ENCODE results near the gene GNB1L. TPM values are rescaled to one million over a fixed set of nuclear protein-coding genes. Genes with fewer than 3 reads are reported as not detected.

Gene GNB1L
- total RNA-seq (1 to 10 TPM; 2.1 to 4.6 (median 3.4) TPM), polyA plus RNA-seq (1 to 10 TPM; 3.5 to 4.8 TPM)

DNA sequence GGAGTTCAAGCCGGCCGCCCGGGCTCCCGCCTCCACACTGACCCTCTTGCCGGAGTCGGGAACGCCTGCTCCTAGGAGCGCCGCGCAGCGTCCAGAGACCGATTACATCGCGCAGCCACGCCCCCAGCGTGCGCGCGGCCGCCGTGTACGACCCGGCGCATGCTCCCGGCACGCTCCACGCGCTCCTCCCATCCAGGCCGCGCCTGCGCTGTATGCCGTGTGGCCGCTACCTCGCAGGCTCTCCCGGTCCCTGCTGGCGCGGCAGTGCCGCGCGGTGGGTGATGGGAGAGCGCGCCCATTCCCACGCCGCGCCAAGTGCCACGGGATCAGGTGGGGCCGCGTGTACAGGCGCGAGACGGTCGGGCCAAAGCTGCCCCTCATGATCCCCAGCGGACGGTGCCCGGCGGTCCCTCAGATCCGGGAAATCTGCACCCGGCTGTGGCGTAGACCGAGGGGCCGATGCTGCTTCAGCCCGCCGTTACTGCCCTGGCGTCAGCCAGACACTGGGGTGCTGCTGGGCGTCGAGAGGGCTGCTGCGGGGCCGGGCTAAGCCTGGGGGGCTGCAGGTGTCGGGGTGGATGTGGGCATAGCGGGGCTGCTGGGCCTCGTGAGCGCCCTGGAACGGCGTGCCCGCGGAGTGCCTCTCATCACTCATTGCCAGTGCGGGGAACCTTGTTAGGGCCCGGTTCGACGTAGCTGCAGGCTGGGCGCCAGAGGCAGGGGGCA is at the start of gene GNB1L, which contains the start of gene RTL10:
Gene GNB1L, minus strand, starts transcription at position 97 of the 726 bp plus-strand sequence. CDS start 33,519 bp downstream, outside the sequence.
Gene RTL10, minus strand, starts transcription at position 97 of the 726 bp plus-strand sequence. CDS start 2,613 bp downstream, outside the sequence.
- H3K36me3 ChIP-seq = peaks cover 0 to 8% (median 8%) of the 10 kb centered on the region in 3 donors
- intact Hi-C loops (cut with DNase I) = no loop called here
- no peak for TF ChIP-seq CTCF (IDR thresholded peaks at IDR 0.05)
- no peaks in the 10 kb centered on the region for H3K27me3 ChIP-seq
- H3K27ac ChIP-seq = peak within 1 kb of the TSS; percentile 81 to 95 (median 90)
- no peak for FAIRE-seq
- H3K9me3 ChIP-seq = no peaks in the 10 kb centered on the region
- ATAC-seq = peak; percentile 91 to 97 (median 95)
- peak within 1 kb of the TSS; percentile 60 to 99 (median 86) for H3K4me3 ChIP-seq
- peaks cover 0 to 13% (median 11%) of the 10 kb centered on the region in 3 donors for H3K4me1 ChIP-seq
- WGBS, 2 donors = 0% methylated on average over 72 to 81 of the region's 81 CpGs
- DNase-seq = peak; percentile 96 to 99 (median 98)

GRCh38 chr22:19904174-19904856 is 49.6 kb upstream of the GNB1L start:
- intact Hi-C loops (cut with DNase I) = loop anchor here in 1 of 3 donors (5.0 kb wide), 1 partner anchor 162 kb away; no protein-coding TSS in a partner anchor
- 88 to 90% methylated on average over 16 of the region's 16 CpGs for WGBS, 2 donors
- TF ChIP-seq CTCF (IDR thresholded peaks at IDR 0.05) = no peak
- ATAC-seq (no peak), DNase-seq (no peak), FAIRE-seq (no peak)
- H3K4me3 ChIP-seq = no peak overlapping the region
- no peaks in the 10 kb centered on the region for H3K27me3 ChIP-seq
- no peaks in the 10 kb centered on the region for H3K4me1 ChIP-seq
- no peaks in the 10 kb centered on the region for H3K36me3 ChIP-seq
- no peak overlapping the region for H3K27ac ChIP-seq
- H3K9me3 ChIP-seq = no peaks in the 10 kb centered on the region

GRCh38 chr22:19903513-19903912 is 48.8 kb upstream of the GNB1L start:
- DNase-seq = no peak
- no peak overlapping the region for H3K4me3 ChIP-seq
- intact Hi-C loops (cut with DNase I) = loop anchor here in 1 of 3 donors (5.0 kb wide), 1 partner anchor 161 kb away; no protein-coding TSS in a partner anchor
- 88 to 92% methylated on average over 12 of the region's 12 CpGs for WGBS, 2 donors
- no peak overlapping the region for H3K27ac ChIP-seq
- no peaks in the 10 kb centered on the region for H3K9me3 ChIP-seq
- H3K4me1 ChIP-seq = no peaks in the 10 kb centered on the region
- TF ChIP-seq CTCF (IDR thresholded peaks at IDR 0.05) = no peak
- no peaks in the 10 kb centered on the region for H3K36me3 ChIP-seq
- H3K27me3 ChIP-seq = no peaks in the 10 kb centered on the region
- ATAC-seq = no peak
- FAIRE-seq = no peak

GRCh38 chr22:19903031-19903430 is 48.4 kb upstream of the GNB1L start:
- Histone ChIP-seq H3K4me3 (no peak overlapping the region), H3K27me3 (no peaks in the 10 kb centered on the region), H3K9me3 (no peaks in the 10 kb centered on the region), H3K36me3 (no peaks in the 10 kb centered on the region), H3K4me1 (no peaks in the 10 kb centered on the region), H3K27ac (no peak overlapping the region)
- no peak for ATAC-seq
- intact Hi-C loops (cut with DNase I) = loop anchor here in 1 of 3 donors (5.0 kb wide), 1 partner anchor 161 kb away; no protein-coding TSS in a partner anchor
- 90 to 93% methylated on average over 9 of the region's 9 CpGs for WGBS, 2 donors
- FAIRE-seq = no peak
- no peak for DNase-seq
- TF ChIP-seq CTCF (IDR thresholded peaks at IDR 0.05) = no peak

All from pancreas (tissue), 10 donors.